ENCODE results near the gene CEP89. TPM values are rescaled to one million over a fixed set of nuclear protein-coding genes. Genes with fewer than 3 reads are reported as not detected.
A peak's percentile ranks its signal among the peaks of the same experiment; 100 is the strongest.
"Not testable (repeated sequence)": the region's sequence is repeated elsewhere in the genome, so short reads cannot be mapped to it uniquely, and the experiment has no call there.

CEP89 gene
- total RNA-seq, 2 donors from 2014 or later, result 35.6 to 40.4 TPM

DNA sequence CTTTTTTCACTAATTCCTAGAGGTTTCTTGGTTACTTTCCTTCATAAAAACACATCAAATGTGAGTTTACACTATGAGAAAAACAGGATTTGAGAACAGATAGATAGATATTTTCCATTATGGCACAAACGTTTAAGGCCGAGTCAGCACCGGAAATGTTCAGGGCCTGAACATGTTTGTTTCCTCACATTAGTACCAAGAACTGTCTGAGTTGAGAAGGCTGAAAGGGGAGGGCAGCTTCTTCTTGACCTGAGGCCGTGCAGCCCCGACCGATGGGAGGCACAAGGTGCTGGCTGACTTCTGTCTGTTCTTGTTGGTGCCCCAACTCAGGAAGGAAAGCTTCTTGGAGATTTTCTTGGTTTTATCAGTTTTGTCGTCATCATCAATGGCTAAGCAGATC, 8.0 kb upstream of the CEP89 start:
- WGBS, 2 experiments (ENCODE audit: insufficient coverage in 1 of 2, insufficient read length in 1 of 2), result 97 to 100% methylated on average over 1 to 7 of the region's 7 CpGs
- H3K4me1 ChIP-seq (ENCODE audit: control insufficient read depth, insufficient read depth, low read length); H3K9me3 ChIP-seq (ENCODE audit: control insufficient read depth, low read length); H3K4me3 ChIP-seq (ENCODE audit: low read length); H3K4me3 Mint-ChIP-seq; H3K27me3 ChIP-seq (ENCODE audit: control insufficient read depth, insufficient read depth, low read length, poor library complexity, severe bottlenecking); H3K27ac ChIP-seq (ENCODE audit: low read depth, low read length); H3K27ac Mint-ChIP-seq; DNase-seq; H3K9ac ChIP-seq (ENCODE audit: extremely low read depth, low read length, poor library complexity, severe bottlenecking); H3K27me3 Mint-ChIP-seq (ENCODE audit: insufficient read depth); H3K4me1 Mint-ChIP-seq; H3K9me3 Mint-ChIP-seq: not testable (repeated sequence)
- peaks cover 48% of the 10 kb centered on the region for H3K36me3 ChIP-seq (ENCODE audit: control insufficient read depth, insufficient read depth, low read length)
- peaks cover 69% of the 10 kb centered on the region for H3K36me3 Mint-ChIP-seq (ENCODE audit: low read depth)

GRCh38 chr19:32977813-32978212, 6.1 kb upstream of the CEP89 start:
- H3K27ac ChIP-seq (ENCODE audit: low read depth, low read length); H3K27ac Mint-ChIP-seq; H3K27me3 ChIP-seq (ENCODE audit: control insufficient read depth, insufficient read depth, low read length, poor library complexity, severe bottlenecking); H3K4me3 ChIP-seq (ENCODE audit: low read length); H3K9ac ChIP-seq (ENCODE audit: extremely low read depth, low read length, poor library complexity, severe bottlenecking); DNase-seq; H3K9me3 Mint-ChIP-seq; H3K4me1 ChIP-seq (ENCODE audit: control insufficient read depth, insufficient read depth, low read length); H3K9me3 ChIP-seq (ENCODE audit: control insufficient read depth, low read length); H3K27me3 Mint-ChIP-seq (ENCODE audit: insufficient read depth); H3K4me3 Mint-ChIP-seq; H3K4me1 Mint-ChIP-seq: not testable (repeated sequence)
- 71 to 88% methylated on average over 1 to 4 of the region's 4 CpGs for WGBS, 2 experiments (ENCODE audit: insufficient coverage in 1 of 2, insufficient read length in 1 of 2)
- H3K36me3 ChIP-seq (ENCODE audit: control insufficient read depth, insufficient read depth, low read length), result peaks cover 38% of the 10 kb centered on the region
- peaks cover 58% of the 10 kb centered on the region for H3K36me3 Mint-ChIP-seq (ENCODE audit: low read depth)

DNA sequence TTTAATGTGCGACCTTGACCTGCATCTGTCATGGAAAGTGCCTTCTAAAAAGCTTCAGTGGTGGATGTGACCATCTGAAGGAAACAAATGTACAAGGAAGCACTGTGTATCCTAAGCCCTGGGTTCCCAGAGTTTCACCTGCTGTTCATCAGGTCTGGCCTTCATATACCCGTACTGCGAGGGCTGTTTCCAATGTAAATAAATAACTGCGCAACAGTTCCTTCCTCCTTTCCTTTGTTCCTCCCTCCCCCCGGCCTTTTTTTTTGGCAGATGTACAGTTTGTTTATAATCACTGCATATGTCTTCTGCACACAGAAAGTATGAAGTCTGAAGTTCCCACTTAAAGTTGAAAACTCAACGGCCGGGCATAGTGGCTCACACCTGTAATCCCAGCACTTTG, 5.5 kb upstream of the CEP89 start:
- Mint-ChIP-seq H3K36me3 (ENCODE audit: low read depth) (peaks cover 53% of the 10 kb centered on the region), H3K27me3 (ENCODE audit: insufficient read depth) (no peaks in the 10 kb centered on the region), H3K4me1 (no peaks in the 10 kb centered on the region), H3K4me3 (no peak overlapping the region), H3K9me3 (no peaks in the 10 kb centered on the region), H3K27ac (no peak overlapping the region)
- H3K27me3 ChIP-seq (ENCODE audit: control insufficient read depth, insufficient read depth, low read length, poor library complexity, severe bottlenecking), result no peaks in the 10 kb centered on the region
- 93 to 98% methylated on average over 7 of the region's 7 CpGs for WGBS, 2 experiments (ENCODE audit: insufficient coverage in 1 of 2, insufficient read length in 1 of 2)
- H3K4me1 ChIP-seq (ENCODE audit: control insufficient read depth, insufficient read depth, low read length), result no peaks in the 10 kb centered on the region
- no peak overlapping the region for H3K9ac ChIP-seq (ENCODE audit: extremely low read depth, low read length, poor library complexity, severe bottlenecking)
- no peak overlapping the region for H3K4me3 ChIP-seq (ENCODE audit: low read length)
- no peak for DNase-seq
- H3K36me3 ChIP-seq (ENCODE audit: control insufficient read depth, insufficient read depth, low read length), result peaks cover 38% of the 10 kb centered on the region
- no peak for TF ChIP-seq CTCF (conservative IDR thresholded peaks at IDR 0.05)
- H3K27ac ChIP-seq (ENCODE audit: low read depth, low read length), result no peak overlapping the region
- no peaks in the 10 kb centered on the region for H3K9me3 ChIP-seq (ENCODE audit: control insufficient read depth, low read length)

DNA sequence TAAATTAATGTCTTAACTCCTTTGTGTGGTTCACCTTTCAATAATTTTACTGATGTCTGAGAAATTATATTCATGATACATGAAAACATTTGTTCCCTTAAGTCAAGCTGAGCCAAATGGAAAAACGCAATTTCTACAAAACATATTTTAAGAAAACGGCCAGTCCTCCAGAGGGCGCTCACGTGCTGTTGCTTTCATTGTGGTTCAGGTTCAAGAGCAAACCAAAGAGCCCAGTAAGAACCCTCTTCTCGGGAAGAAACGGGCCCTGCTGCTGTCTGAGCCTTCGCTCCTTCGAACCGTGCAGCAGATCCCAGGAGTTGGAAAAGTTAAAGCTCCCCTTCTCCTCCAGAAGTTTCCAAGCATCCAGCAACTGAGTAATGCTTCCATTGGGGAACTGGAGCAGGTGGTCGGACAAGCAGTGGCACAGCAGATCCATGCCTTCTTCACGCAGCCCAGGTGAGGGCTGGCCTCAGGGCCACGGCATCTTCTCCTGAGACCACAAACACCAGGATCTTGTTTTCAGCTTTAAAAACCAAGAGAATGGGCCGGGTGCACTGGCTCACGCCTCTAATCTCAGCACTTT, 4.6 kb upstream of the CEP89 start:
- Mint-ChIP-seq H3K9me3 (no peaks in the 10 kb centered on the region), H3K27me3 (ENCODE audit: insufficient read depth) (no peaks in the 10 kb centered on the region), H3K36me3 (ENCODE audit: low read depth) (peaks cover 53% of the 10 kb centered on the region), H3K4me3 (no peak overlapping the region), H3K4me1 (no peaks in the 10 kb centered on the region), H3K27ac (peak overlapping the region; percentile 80)
- peak; percentile 92 for DNase-seq
- Histone ChIP-seq H3K27ac (ENCODE audit: low read depth, low read length) (no peak overlapping the region), H3K27me3 (ENCODE audit: control insufficient read depth, insufficient read depth, low read length, poor library complexity, severe bottlenecking) (no peaks in the 10 kb centered on the region), H3K9ac (ENCODE audit: extremely low read depth, low read length, poor library complexity, severe bottlenecking) (no peak overlapping the region), H3K9me3 (ENCODE audit: control insufficient read depth, low read length) (no peaks in the 10 kb centered on the region), H3K4me3 (ENCODE audit: low read length) (no peak overlapping the region), H3K36me3 (ENCODE audit: control insufficient read depth, insufficient read depth, low read length) (peaks cover 38% of the 10 kb centered on the region), H3K4me1 (ENCODE audit: control insufficient read depth, insufficient read depth, low read length) (no peaks in the 10 kb centered on the region)
- 56% methylated on average over 13 to 14 of the region's 14 CpGs for WGBS, 2 experiments (ENCODE audit: insufficient coverage in 1 of 2, insufficient read length in 1 of 2)
- peak; percentile 92 for TF ChIP-seq CTCF (conservative IDR thresholded peaks at IDR 0.05)
